GM21717 (cell line): ENCODE measurements around the gene CELSR1.
"Not testable (repeated sequence)": the region's sequence is repeated elsewhere in the genome, so short reads cannot be mapped to it uniquely, and the experiment has no call there.

Experiments used
- ATAC-seq: cut with Tn5 transposase; IDR thresholded peaks from one replicate; pipeline ENCODE4 v1.9.1; 2021; ENCODE audit warnings: mild to moderate bottlenecking, moderate library complexity; ENCODE audit not compliant: unreplicated experiment

The CELSR1 gene

GRCh38 chr22:46335201-46336118, 202.0 kb downstream of the CELSR1 start, which contains the start of gene TRMU:
TSS of gene TRMU (plus strand) at chr22:46335714. CDS start at chr22:46335765, 51 bp downstream.
- ATAC-seq = peak; percentile 75

GRCh38 chr22:46331496-46331895, 205.9 kb downstream of the CELSR1 start:
- ATAC-seq = no peak

GRCh38 chr22:46330426-46330825, 207.0 kb downstream of the CELSR1 start:
- ATAC-seq = no peak

GRCh38 chr22:46329616-46330015, 207.8 kb downstream of the CELSR1 start:
- no peak for ATAC-seq

- no peak for ATAC-seq
Measured at GRCh38 chr22:46328797-46329196, 208.6 kb downstream of the CELSR1 start.

- no peak for ATAC-seq
Measured at GRCh38 chr22:46327691-46328465, 209.5 kb downstream of the CELSR1 start.

- no peak for ATAC-seq
Measured at GRCh38 chr22:46326066-46326680, 211.2 kb downstream of the CELSR1 start.

GRCh38 chr22:46323162-46323561, 214.3 kb downstream of the CELSR1 start:
- ATAC-seq = no peak

GRCh38 chr22:46322711-46323110, 214.7 kb downstream of the CELSR1 start:
- ATAC-seq = no peak

- ATAC-seq = no peak
Measured at GRCh38 chr22:46320716-46321386, 216.6 kb downstream of the CELSR1 start.

- ATAC-seq = no peak
Measured at GRCh38 chr22:46320166-46320710, 217.2 kb downstream of the CELSR1 start.

- ATAC-seq = no peak
Measured at GRCh38 chr22:46319319-46319718, 218.1 kb downstream of the CELSR1 start.

GRCh38 chr22:46318576-46318975, 218.8 kb downstream of the CELSR1 start:
- ATAC-seq = no peak

- no peak for ATAC-seq
Measured at GRCh38 chr22:46317646-46318045, 219.8 kb downstream of the CELSR1 start.

GRCh38 chr22:46315976-46316375, 221.4 kb downstream of the CELSR1 start:
- ATAC-seq = no peak

- not testable (repeated sequence) for ATAC-seq
Measured at GRCh38 chr22:46312848-46313247, 224.6 kb downstream of the CELSR1 start.

GRCh38 chr22:46312056-46312455, 225.4 kb downstream of the CELSR1 start:
- no peak for ATAC-seq
